OCI-LY1 (cell line): ENCODE results near the gene POLG2.

Source experiments
- EZH2 ChIP-seq: fragments of 200-600 bp; sonication (generic), shearing (Covaris generic); IDR thresholded peaks from 2 replicates; pipeline ENCODE4 v1.8.0; 2017; ENCODE audit warnings: borderline replicate concordance, mixed run types, mild to moderate bottlenecking, antibody characterized with exemption, low read length, moderate library complexity, mixed read lengths
- TF ChIP-seq, protein P1 (sequence below): fragments of 200-600 bp; sonication (generic), shearing (Covaris generic); IDR thresholded peaks from 2 replicates; pipeline ENCODE4 v1.5.1; 2017; ENCODE audit warnings: mild to moderate bottlenecking, antibody characterized with exemption, low read length, moderate library complexity, mixed read lengths

DNA sequence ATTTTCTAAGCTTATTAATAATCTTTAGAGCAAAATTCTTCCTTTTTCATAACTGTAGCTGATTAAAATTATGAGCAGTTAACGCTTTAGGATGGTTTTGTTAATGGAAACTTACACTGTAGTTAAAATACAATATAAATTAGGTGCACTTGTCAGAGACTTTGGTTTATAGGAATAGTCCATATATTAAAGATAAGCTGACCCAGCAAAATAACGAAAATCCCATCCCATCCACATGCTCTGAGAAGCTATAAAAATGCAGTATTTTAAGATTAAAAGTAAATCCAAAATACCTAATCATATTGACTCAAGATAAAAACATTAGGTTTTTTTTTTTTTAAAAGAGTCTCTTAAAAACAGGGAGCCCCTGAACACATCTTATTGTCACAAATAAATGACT is 47.9 kb upstream of the POLG2 start:
- TF ChIP-seq, protein P1, sequence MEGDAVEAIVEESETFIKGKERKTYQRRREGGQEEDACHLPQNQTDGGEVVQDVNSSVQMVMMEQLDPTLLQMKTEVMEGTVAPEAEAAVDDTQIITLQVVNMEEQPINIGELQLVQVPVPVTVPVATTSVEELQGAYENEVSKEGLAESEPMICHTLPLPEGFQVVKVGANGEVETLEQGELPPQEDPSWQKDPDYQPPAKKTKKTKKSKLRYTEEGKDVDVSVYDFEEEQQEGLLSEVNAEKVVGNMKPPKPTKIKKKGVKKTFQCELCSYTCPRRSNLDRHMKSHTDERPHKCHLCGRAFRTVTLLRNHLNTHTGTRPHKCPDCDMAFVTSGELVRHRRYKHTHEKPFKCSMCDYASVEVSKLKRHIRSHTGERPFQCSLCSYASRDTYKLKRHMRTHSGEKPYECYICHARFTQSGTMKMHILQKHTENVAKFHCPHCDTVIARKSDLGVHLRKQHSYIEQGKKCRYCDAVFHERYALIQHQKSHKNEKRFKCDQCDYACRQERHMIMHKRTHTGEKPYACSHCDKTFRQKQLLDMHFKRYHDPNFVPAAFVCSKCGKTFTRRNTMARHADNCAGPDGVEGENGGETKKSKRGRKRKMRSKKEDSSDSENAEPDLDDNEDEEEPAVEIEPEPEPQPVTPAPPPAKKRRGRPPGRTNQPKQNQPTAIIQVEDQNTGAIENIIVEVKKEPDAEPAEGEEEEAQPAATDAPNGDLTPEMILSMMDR: no peak
- TF ChIP-seq EZH2: no peak
